ENCODE results near the gene IGFBP7. TPM values are rescaled to one million over a fixed set of nuclear protein-coding genes. Genes with fewer than 3 reads are reported as not detected.

The IGFBP7 gene
- total and polyA plus RNA-seq, 2 of the 8 experiments (the other 6 are each of a cell fraction or from before 2014, with no cell fraction given): 0.17 to 0.48 TPM

DNA sequence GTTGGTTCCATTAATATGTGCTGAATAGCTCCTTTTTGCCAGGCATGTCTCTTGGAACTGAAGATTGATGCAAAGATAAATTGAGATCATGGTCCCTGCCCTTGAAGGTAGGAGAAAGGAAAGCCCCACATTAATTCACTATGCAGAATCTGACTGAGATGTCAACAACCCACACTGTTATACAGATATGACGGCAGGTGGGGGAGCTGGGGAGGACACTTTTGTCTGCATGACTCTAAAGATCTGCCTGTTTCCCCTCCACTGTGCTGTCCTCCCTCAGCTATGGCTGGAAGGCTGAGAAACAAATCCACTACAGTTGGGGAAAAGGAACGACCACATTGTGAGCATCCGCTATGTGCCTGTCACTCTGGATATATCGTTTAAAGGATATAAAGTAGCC is 36.3 kb upstream of the IGFBP7 start:
- Histone ChIP-seq H4K20me1 (replicated peaks in 1 of 2; ENCODE audit: control insufficient read depth in 1 of 2, insufficient read depth in 2 of 2, low read length in 2 of 2) (no peaks in the 10 kb centered on the region), H3K18ac (ENCODE audit: extremely low read depth, low read length) (no peak overlapping the region), H3K56ac (replicated peaks; ENCODE audit: insufficient read length, low read depth, low read length) (no peak overlapping the region), H3K9me3 (ENCODE audit: insufficient read depth in 2 of 2, low read depth in 1 of 2, low read length in 1 of 2) (no peaks in the 10 kb centered on the region), H3K14ac (ENCODE audit: insufficient read length) (no peak overlapping the region), H3K27me3 (replicated peaks in 1 of 4; ENCODE audit: control insufficient read depth in 3 of 4, extremely low read depth in 1 of 4, insufficient read depth in 3 of 4, low read length in 3 of 4) (no peaks in the 10 kb centered on the region), H2BK12ac (ENCODE audit: low read depth, low read length) (no peak overlapping the region), H2AK5ac (ENCODE audit: low read depth, low read length) (no peak overlapping the region), H3K79me1 (ENCODE audit: low read depth, low read length) (no peaks in the 10 kb centered on the region), H3K9ac (replicated peaks in 1 of 4; ENCODE audit: extremely low read depth in 1 of 4, low read depth in 3 of 4, low read length in 3 of 4) (no peak overlapping the region), H2BK20ac (ENCODE audit: low read length) (no peak overlapping the region), H2BK120ac (replicated peaks; ENCODE audit: low read depth, low read length) (no peak overlapping the region), H3K27ac (ENCODE audit: low read depth, low read length) (no peak overlapping the region), H2BK15ac (ENCODE audit: low read length) (no peak overlapping the region), H4K8ac (ENCODE audit: extremely low read depth, insufficient read depth, low read length) (no peak overlapping the region), H2BK5ac (ENCODE audit: low read depth, low read length) (no peak overlapping the region), H3K4me2 (ENCODE audit: insufficient read depth in 1 of 2, low read depth in 2 of 2, low read length in 2 of 2) (no peak overlapping the region), H2AFZ (ENCODE audit: low read length) (no peak overlapping the region), H3K23ac (ENCODE audit: insufficient read length) (no peak overlapping the region), H3K4ac (replicated peaks; ENCODE audit: insufficient read length, low read depth, low read length) (no peak overlapping the region), H3K4me3 (ENCODE audit: extremely low read depth in 1 of 4, insufficient read depth in 2 of 4, low read depth in 3 of 4, low read length in 4 of 4) (no peak overlapping the region), H3K79me2 (ENCODE audit: control insufficient read depth in 1 of 2, insufficient read depth in 2 of 2, low read length in 2 of 2) (no peaks in the 10 kb centered on the region), H3K36me3 (ENCODE audit: control insufficient read depth in 2 of 4, insufficient read depth in 4 of 4, low read length in 3 of 4) (no peaks in the 10 kb centered on the region; a peak in 1 of 8 replicates), H3K4me1 (replicated peaks in 1 of 4; ENCODE audit: control insufficient read depth in 3 of 4, insufficient read depth in 4 of 4, low read length in 3 of 4) (peaks cover 0 to 1% (median under 1%) of the 10 kb centered on the region in 4 experiments; a peak in 2 of 7 replicates), H4K91ac (replicated peaks; ENCODE audit: insufficient read length, low read length) (no peak overlapping the region), H3K23me2 (ENCODE audit: low read depth, low read length) (no peaks in the 10 kb centered on the region), H4K5ac (ENCODE audit: insufficient read length, low read depth, low read length) (no peak overlapping the region)
- WGBS, 2 experiments (ENCODE audit: extremely low coverage in 1 of 2, insufficient coverage in 1 of 2, insufficient read length in 1 of 2, insufficient replicate concordance in 2 of 2, low coverage in 1 of 2, low lambda C conversion rate in 2 of 2, missing lambda C conversion rate in 1 of 2): 89% methylated on average over 4 of the region's 4 CpGs; no CpG with 5 or more reads in 1 of the 2 experiments
- DNase-seq (ENCODE audit: low read depth in 1 of 2, low spot score in 2 of 2) (no peak), FAIRE-seq (no peak)
- POLR2A ChIA-PET (ENCODE audit: partially characterized antibody): no interaction called here
- TF ChIP-seq CTBP2 (IDR thresholded peaks at IDR 0.05; ENCODE audit: borderline replicate concordance, insufficient read depth, insufficient read length, low read length): no peak
- no peak for TF ChIP-seq JUND (IDR thresholded peaks at IDR 0.05; ENCODE audit: low read length)
- TF ChIP-seq CBX5 (IDR thresholded peaks at IDR 0.05; ENCODE audit: low read depth, low read length): no peak
- TF ChIP-seq, protein P1, sequence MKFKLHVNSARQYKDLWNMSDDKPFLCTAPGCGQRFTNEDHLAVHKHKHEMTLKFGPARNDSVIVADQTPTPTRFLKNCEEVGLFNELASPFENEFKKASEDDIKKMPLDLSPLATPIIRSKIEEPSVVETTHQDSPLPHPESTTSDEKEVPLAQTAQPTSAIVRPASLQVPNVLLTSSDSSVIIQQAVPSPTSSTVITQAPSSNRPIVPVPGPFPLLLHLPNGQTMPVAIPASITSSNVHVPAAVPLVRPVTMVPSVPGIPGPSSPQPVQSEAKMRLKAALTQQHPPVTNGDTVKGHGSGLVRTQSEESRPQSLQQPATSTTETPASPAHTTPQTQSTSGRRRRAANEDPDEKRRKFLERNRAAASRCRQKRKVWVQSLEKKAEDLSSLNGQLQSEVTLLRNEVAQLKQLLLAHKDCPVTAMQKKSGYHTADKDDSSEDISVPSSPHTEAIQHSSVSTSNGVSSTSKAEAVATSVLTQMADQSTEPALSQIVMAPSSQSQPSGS (IDR thresholded peaks at IDR 0.05; ENCODE audit: low read length): no peak
- no peak for TF ChIP-seq TBP (IDR thresholded peaks at IDR 0.05; ENCODE audit: low read depth, low read length)
- no peak for TF ChIP-seq GABPA (IDR thresholded peaks at IDR 0.05; ENCODE audit: borderline replicate concordance, insufficient read depth, low read length)
- no peak for TF ChIP-seq BACH1 (IDR thresholded peaks at IDR 0.05; ENCODE audit: low read length)
- TF ChIP-seq KDM5A (IDR thresholded peaks at IDR 0.05; ENCODE audit: low read length): no peak
- TF ChIP-seq POLR2A (IDR thresholded peaks at IDR 0.05; ENCODE audit: control extremely low read depth in 1 of 2, low read depth in 2 of 2, low read length in 2 of 2): no peak
- TF ChIP-seq, protein P2, sequence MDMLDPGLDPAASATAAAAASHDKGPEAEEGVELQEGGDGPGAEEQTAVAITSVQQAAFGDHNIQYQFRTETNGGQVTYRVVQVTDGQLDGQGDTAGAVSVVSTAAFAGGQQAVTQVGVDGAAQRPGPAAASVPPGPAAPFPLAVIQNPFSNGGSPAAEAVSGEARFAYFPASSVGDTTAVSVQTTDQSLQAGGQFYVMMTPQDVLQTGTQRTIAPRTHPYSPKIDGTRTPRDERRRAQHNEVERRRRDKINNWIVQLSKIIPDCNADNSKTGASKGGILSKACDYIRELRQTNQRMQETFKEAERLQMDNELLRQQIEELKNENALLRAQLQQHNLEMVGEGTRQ (IDR thresholded peaks at IDR 0.05; ENCODE audit: low read length): no peak
- TF ChIP-seq TAF1 (IDR thresholded peaks at IDR 0.05; ENCODE audit: low read depth, low read length): no peak
- CTCF ChIA-PET (ENCODE audit: partially characterized antibody): interaction anchor here (0.5 to 2.7 kb wide), 2 partner anchors 28 to 108 kb away, joined by 4 to 8 read pairs; no protein-coding TSS in a partner anchor
